NCI-H1417 treated with DMSO at 0.1 percent for 48 hours (cell line): ENCODE results near the gene SANBR.

Experiments used
- DNase-seq: peaks from one replicate; lab custom pipeline; 2025; lab: John Stamatoyannopoulos, UW

The SANBR gene

DNA sequence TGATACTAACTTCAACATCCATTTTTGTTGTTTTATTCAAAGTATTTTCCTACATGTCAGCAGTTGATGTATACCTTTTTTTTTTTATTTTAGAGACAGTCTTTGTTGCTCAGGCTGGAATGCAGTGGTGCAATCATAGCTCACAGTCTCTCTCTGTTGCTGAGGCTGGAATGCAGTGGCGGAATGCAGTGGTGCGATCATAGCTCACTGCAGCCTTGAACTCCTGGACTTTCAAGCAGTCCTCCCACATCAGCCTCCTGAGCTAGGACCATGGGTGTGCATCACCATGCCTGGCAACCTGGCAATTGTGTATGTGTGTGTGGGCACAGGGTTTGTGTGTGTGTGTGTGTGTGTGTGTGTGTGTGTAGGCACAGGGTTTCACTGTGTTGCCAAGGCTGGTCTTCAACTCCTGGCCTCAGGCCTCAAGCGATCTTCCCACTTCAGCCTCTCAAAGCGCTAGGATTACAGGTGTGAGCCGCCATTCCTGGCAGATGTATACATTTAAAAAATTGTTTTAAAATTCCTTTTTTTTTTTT lies 24.8 kb downstream of the SANBR start:
- no peak for DNase-seq

DNA sequence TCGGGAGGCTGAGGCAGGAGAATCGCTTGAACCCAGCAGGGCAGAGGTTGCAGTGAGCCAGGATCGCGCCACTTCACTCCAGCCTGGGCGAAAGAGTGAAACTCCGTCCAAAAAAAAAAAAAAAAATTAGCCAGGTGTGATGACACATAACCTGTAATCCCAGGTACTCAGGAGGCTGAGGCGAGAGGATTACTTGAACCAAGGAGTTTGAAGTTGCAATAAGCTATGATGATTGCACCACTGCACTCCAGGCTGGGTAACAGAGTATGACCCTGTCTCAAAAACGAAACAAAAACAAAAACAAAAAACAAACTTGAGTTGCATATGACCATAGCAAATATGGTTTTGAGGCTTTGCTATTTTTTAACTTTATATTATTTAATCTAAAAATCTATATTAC lies 25.8 kb downstream of the SANBR start:
- DNase-seq, result no peak

DNA sequence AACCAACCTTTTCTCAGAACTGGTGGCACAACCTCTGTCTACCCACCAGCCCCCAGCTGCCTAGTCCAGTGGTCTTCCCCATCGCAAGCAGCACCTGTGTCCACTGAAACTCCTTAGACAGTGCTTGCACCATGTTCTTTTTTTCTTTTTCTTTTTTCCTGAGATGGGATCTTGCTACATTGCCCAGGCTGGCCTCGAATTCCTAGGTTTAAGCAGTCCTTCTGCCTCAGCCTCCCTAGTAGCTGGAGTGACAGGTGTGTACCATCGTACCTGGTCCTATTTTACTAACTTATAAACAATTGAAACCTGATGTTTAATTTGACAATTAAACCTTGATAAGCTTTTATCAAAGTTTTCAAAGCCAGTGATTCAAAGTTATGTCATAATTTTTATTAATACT lies 30.8 kb downstream of the SANBR start:
- no peak for DNase-seq

GRCh38 chr2:61100801-61101200 lies 35.1 kb downstream of the SANBR start:
- no peak for DNase-seq

DNA sequence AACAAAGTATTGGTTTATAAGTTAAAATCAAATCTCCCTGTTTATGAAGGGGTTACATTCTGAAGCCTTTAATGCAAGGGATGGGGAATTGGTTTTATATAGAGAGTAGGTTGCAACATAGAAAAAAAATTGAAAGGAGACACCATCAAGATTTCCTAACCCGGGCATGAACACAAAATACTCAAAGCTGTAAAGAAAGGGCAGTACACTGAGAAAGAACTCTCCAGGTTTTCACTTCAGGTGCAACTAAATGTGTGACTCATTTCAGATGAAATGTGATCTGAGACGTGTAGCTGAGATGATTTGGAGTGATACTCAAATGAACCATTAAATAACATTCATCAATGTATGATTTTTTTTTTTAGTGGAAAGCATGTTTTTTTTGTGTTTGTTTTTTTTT lies 43.6 kb downstream of the SANBR start:
- no peak for DNase-seq

- no peak for DNase-seq
These were observed 46.0 kb downstream of the SANBR start for GRCh38 chr2:61111708-61112107.

DNA sequence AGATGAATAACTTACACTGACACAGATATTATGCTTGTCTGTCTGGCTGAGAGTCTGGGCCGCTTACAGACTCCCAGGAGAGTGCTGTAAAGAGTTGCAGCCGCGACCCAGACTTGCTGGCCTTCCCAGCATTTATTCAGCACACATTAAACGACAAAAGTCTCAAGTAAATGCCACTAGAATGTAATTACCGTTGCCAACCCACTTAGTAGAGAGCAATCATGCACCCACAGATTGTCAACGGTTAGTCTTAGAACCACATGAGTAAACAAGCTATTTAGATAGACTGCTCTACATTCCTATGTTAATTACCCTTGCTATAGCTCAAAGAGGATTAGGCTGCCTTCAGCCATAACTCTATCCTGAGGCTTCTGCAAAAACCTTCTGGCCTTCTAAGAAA lies 48.5 kb downstream of the SANBR start:
- DNase-seq, result no peak
